Hepatocyte (in vitro differentiated cells): ENCODE data around the gene CCDC93.

Experiments used
- CTCF ChIP-seq: fragments of 200-600 bp; sonication (generic); IDR thresholded peaks from 2 replicates; pipeline ENCODE4 v1.5.1; 2016; ENCODE audit warnings: antibody characterized with exemption, mild to moderate bottlenecking; ENCODE audit not compliant: poor library complexity
- EZH2 ChIP-seq: fragments of 200-600 bp; sonication (generic); IDR thresholded peaks from 2 replicates; pipeline ENCODE4 v1.6.1; 2016; ENCODE audit warnings: antibody characterized with exemption, mild to moderate bottlenecking, borderline replicate concordance
- EZH2phosphoT487 ChIP-seq: fragments of 200-600 bp; sonication (generic); IDR thresholded peaks from one replicate; pipeline ENCODE4 v1.6.1; 2018; ENCODE audit warnings: antibody characterized with exemption, mild to moderate bottlenecking, low read depth, moderate library complexity; ENCODE audit not compliant: unreplicated experiment, severe bottlenecking

- TF ChIP-seq EZH2: no peak
- TF ChIP-seq CTCF: no peak
- TF ChIP-seq EZH2phosphoT487: no peak
Measured at GRCh38 chr2:117982376-117983033, 31.4 kb downstream of the CCDC93 start.
